ENCODE results near the gene FSCN2.

- TF ChIP-seq, protein P1, sequence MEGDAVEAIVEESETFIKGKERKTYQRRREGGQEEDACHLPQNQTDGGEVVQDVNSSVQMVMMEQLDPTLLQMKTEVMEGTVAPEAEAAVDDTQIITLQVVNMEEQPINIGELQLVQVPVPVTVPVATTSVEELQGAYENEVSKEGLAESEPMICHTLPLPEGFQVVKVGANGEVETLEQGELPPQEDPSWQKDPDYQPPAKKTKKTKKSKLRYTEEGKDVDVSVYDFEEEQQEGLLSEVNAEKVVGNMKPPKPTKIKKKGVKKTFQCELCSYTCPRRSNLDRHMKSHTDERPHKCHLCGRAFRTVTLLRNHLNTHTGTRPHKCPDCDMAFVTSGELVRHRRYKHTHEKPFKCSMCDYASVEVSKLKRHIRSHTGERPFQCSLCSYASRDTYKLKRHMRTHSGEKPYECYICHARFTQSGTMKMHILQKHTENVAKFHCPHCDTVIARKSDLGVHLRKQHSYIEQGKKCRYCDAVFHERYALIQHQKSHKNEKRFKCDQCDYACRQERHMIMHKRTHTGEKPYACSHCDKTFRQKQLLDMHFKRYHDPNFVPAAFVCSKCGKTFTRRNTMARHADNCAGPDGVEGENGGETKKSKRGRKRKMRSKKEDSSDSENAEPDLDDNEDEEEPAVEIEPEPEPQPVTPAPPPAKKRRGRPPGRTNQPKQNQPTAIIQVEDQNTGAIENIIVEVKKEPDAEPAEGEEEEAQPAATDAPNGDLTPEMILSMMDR (IDR thresholded peaks at IDR 0.05), result no peak
- TF ChIP-seq POLR2A (IDR thresholded peaks at IDR 0.05), result no peak
Observed at GRCh38 chr17:81570964-81571363, 42.8 kb downstream of the FSCN2 start.
